Measurements from ENCODE around the gene CAMK1D.
"Not testable (repeated sequence)": the region's sequence is repeated elsewhere in the genome, so short reads cannot be mapped to it uniquely, and the experiment has no call there.

DNA sequence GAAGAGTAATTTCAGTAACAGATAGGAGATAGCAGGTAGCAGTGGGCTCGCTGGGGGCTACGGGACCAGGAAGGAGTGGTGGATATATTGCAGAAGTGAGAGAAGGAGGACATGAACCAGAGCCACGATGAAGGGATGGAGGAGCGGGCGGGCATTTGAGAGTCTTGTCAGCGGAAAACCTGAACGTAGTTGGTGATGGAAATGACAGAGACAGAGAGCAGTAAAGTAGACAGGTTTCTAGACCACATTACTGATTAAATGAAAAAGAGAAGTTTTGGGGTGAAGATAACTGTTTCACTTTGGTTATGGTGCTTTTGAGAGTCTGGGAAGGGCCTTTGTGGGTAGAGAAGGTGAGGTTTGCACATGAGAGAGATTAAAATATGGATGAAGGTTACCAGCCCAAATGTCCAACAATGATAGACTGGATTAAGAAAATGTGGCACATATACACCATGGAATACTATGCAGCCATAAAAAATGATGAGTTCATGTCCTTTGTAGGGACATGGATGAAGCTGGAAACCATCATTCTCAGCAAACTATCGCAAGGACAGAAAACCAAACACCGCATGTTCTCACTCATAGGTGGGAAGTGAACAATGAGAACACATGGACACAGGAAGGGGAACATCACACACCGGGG is 196.9 kb downstream of the CAMK1D start:
- TF ChIP-seq, protein P1, sequence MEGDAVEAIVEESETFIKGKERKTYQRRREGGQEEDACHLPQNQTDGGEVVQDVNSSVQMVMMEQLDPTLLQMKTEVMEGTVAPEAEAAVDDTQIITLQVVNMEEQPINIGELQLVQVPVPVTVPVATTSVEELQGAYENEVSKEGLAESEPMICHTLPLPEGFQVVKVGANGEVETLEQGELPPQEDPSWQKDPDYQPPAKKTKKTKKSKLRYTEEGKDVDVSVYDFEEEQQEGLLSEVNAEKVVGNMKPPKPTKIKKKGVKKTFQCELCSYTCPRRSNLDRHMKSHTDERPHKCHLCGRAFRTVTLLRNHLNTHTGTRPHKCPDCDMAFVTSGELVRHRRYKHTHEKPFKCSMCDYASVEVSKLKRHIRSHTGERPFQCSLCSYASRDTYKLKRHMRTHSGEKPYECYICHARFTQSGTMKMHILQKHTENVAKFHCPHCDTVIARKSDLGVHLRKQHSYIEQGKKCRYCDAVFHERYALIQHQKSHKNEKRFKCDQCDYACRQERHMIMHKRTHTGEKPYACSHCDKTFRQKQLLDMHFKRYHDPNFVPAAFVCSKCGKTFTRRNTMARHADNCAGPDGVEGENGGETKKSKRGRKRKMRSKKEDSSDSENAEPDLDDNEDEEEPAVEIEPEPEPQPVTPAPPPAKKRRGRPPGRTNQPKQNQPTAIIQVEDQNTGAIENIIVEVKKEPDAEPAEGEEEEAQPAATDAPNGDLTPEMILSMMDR (IDR thresholded peaks at IDR 0.05; ENCODE audit: low read depth, low read length): not testable (repeated sequence)
- not testable (repeated sequence) for TF ChIP-seq POLR2A (IDR thresholded peaks at IDR 0.05; ENCODE audit: extremely low read depth, insufficient read length); MYC (IDR thresholded peaks at IDR 0.05; ENCODE audit: low read depth, low read length)
- TF ChIP-seq, protein P2, sequence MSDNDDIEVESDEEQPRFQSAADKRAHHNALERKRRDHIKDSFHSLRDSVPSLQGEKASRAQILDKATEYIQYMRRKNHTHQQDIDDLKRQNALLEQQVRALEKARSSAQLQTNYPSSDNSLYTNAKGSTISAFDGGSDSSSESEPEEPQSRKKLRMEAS (IDR thresholded peaks at IDR 0.05; ENCODE audit: low read depth, low read length): not testable (repeated sequence)

Measured in NB4 (cell line).